Stomach (tissue), 9 donors: Measurements from ENCODE around the gene EBF3. TPM values are rescaled to one million over a fixed set of nuclear protein-coding genes. Genes with fewer than 3 reads are reported as not detected.

Source experiments
- DNase-seq, 2 donors: peaks; one replicate each; pipeline versions ENCODE4 v3.0.0 to v3.0.0-alpha.2; 2013 to 2019
- H3K27ac ChIP-seq, 5 donors: fragments of 200-600 bp in 4 of 5; sonication (generic) in 4 of 5; one replicate each; pipeline ENCODE4 v1.5.1; 2013 to 2019; ENCODE audit warnings: mild to moderate bottlenecking in 1 of 5, moderate library complexity in 1 of 5
- H3K27me3 ChIP-seq, 3 donors: fragments of 200-600 bp; sonication (generic); one replicate each; pipeline ENCODE4 v1.5.1; 2017 to 2019; ENCODE audit warnings: mixed run types in 1 of 3
- H3K36me3 ChIP-seq, 4 donors: fragments of 200-600 bp; sonication (generic); 1 replicate in 3 of 4; 2 replicates in 1 of 4; pipeline ENCODE4 v1.5.1; 2016 to 2019
- H3K4me1 ChIP-seq, 4 donors: fragments of 200-600 bp; sonication (generic); one replicate each; pipeline ENCODE4 v1.5.1; 2016 to 2019
- H3K4me3 ChIP-seq, 4 donors: fragments of 200-600 bp; sonication (generic) in 3 of 4; one replicate each; pipeline ENCODE4 v1.5.1; 2016 to 2019; ENCODE audit warnings: mild to moderate bottlenecking in 1 of 4
- H3K9me3 ChIP-seq, 4 donors: fragments of 200-600 bp; sonication (generic); one replicate each; pipeline ENCODE4 v1.5.1; 2016 to 2019
- CTCF ChIP-seq, 7 experiments: fragments of 450-650 bp in 4 of 7; fragments of 200-600 bp in 3 of 7; sonication (generic) in 3 of 7; IDR thresholded peaks; one replicate each; pipeline ENCODE4 v1.5.1; 2016 to 2019; ENCODE audit warnings: antibody characterized with exemption in 7 of 7, control low read depth in 2 of 7, mild to moderate bottlenecking in 1 of 7
- EP300 ChIP-seq: sonication (generic); formaldehyde crosslinking; IDR thresholded peaks from one replicate; pipeline ENCODE4 v1.6.1; 2017; ENCODE audit warnings: antibody characterized with exemption
- POLR2A ChIP-seq, 4 donors: fragments of 450-650 bp; IDR thresholded peaks; one replicate each; pipeline ENCODE4 v1.6.1; 2016; ENCODE audit warnings: antibody characterized with exemption in 4 of 4, control low read depth in 2 of 4, mild to moderate bottlenecking in 1 of 4, moderate library complexity in 1 of 4
- POLR2AphosphoS5 ChIP-seq, 3 donors: sonication (generic); formaldehyde crosslinking; IDR thresholded peaks; one replicate each; pipeline ENCODE4 v1.6.1; 2016; ENCODE audit warnings: antibody characterized with exemption in 3 of 3
- WGBS, 5 donors: extraction: QIAGEN DNeasy Blood & Tissue Kit in 3 of 5; methylation state at CpG; one replicate each; pipeline versions ENCODE4 v1.1.5 to v1.1.7; 2013 to 2018; 5-methylcytosine and 5-hydroxymethylcytosine counted together
- intact Hi-C: fragments of 100-400 bp; cut with DNase I; formaldehyde crosslinking; loops from one replicate; pipeline ENCODE4 v1.15.1; 2023; ENCODE audit warnings: low total_unique reads
- polyA plus RNA-seq, 3 donors: library from polyadenylated mRNA; stranded (reverse); fragments of 200-250 nt; gene quantifications; one replicate each; pipeline ENCODE4 v1.2.3, GENCODE V29; 2013
- total RNA-seq, 5 donors: library from RNA; depleted of rRNA; stranded (reverse); fragments of >200 nt; gene quantifications; one replicate each; pipeline versions ENCODE4 v1.1.0 to v1.2.3, GENCODE V29; 2014 to 2016
- donor health status: healthy with polysubstance abuse.
- donor health status: Bipolar disorder and iron deficiency.
- donor health status: healthy.

The EBF3 gene
- total and polyA plus RNA-seq, 8 donors = 0.19 to 7.3 (median 0.58) TPM; not detected in 3

- no peak for TF ChIP-seq POLR2A (IDR thresholded peaks at IDR 0.05)
- TF ChIP-seq EP300 = no peak
- TF ChIP-seq POLR2AphosphoS5 (IDR thresholded peaks at IDR 0.05) = no peak
- no peak for TF ChIP-seq CTCF (IDR thresholded peaks at IDR 0.05)
- peaks cover 0 to 44% (median 30%) of the 10 kb centered on the region in 4 donors for H3K9me3 ChIP-seq
- 73 to 90% (median 79%) methylated on average over 4 to 14 of the region's 14 CpGs for WGBS, 5 donors
These were observed 167.2 kb downstream of the EBF3 start for GRCh38 chr10:129796710-129797420.

GRCh38 chr10:129793996-129794395, 170.1 kb downstream of the EBF3 start:
- intact Hi-C loops = no loop called here
- TF ChIP-seq POLR2AphosphoS5 (IDR thresholded peaks at IDR 0.05) (no peak), CTCF (IDR thresholded peaks at IDR 0.05) (no peak), POLR2A (IDR thresholded peaks at IDR 0.05) (no peak), EP300 (no peak)
- 89 to 95% (median 92%) methylated on average over 22 of the region's 22 CpGs for WGBS, 5 donors

More at GRCh38 chr10:129796710-129797420, 167.2 kb downstream of the EBF3 start:
- H3K4me1 ChIP-seq = no peaks in the 10 kb centered on the region
- H3K27ac ChIP-seq = no peak overlapping the region
- no peak for DNase-seq
- no peaks in the 10 kb centered on the region for H3K27me3 ChIP-seq
- intact Hi-C loops = no loop called here
- H3K36me3 ChIP-seq = no peaks in the 10 kb centered on the region
- H3K4me3 ChIP-seq = no peak overlapping the region

GRCh38 chr10:129793479-129793878, 170.6 kb downstream of the EBF3 start:
- Histone ChIP-seq H3K4me3 (no peak overlapping the region), H3K27me3 (no peaks in the 10 kb centered on the region), H3K36me3 (no peaks in the 10 kb centered on the region), H3K4me1 (no peaks in the 10 kb centered on the region), H3K9me3 (peaks cover 3 to 67% (median 52%) of the 10 kb centered on the region in 4 donors), H3K27ac (no peak overlapping the region)
- TF ChIP-seq POLR2AphosphoS5 (IDR thresholded peaks at IDR 0.05) (no peak), POLR2A (IDR thresholded peaks at IDR 0.05) (no peak), EP300 (no peak), CTCF (IDR thresholded peaks at IDR 0.05) (no peak)
- no peak for DNase-seq
- WGBS, 5 donors = 62 to 70% (median 68%) methylated on average over 5 to 6 of the region's 6 CpGs
- intact Hi-C loops = no loop called here

More at GRCh38 chr10:129793996-129794395, 170.1 kb downstream of the EBF3 start:
- H3K4me3 ChIP-seq = no peak overlapping the region
- no peak overlapping the region for H3K27ac ChIP-seq
- H3K27me3 ChIP-seq = no peaks in the 10 kb centered on the region
- peaks cover 3 to 66% (median 53%) of the 10 kb centered on the region in 4 donors for H3K9me3 ChIP-seq
- no peaks in the 10 kb centered on the region for H3K4me1 ChIP-seq
- no peak for DNase-seq
- H3K36me3 ChIP-seq = no peaks in the 10 kb centered on the region

- no peak for DNase-seq
- Histone ChIP-seq H3K36me3 (no peaks in the 10 kb centered on the region), H3K9me3 (peaks cover 3 to 67% (median 49%) of the 10 kb centered on the region in 4 donors), H3K27ac (no peak overlapping the region), H3K4me3 (no peak overlapping the region), H3K4me1 (no peaks in the 10 kb centered on the region), H3K27me3 (no peaks in the 10 kb centered on the region)
- TF ChIP-seq POLR2AphosphoS5 (IDR thresholded peaks at IDR 0.05) (no peak), POLR2A (IDR thresholded peaks at IDR 0.05) (no peak), EP300 (no peak), CTCF (IDR thresholded peaks at IDR 0.05) (no peak)
- WGBS, 5 donors = 90 to 96% (median 94%) methylated on average over 10 of the region's 10 CpGs
- intact Hi-C loops = no loop called here
These were observed 171.2 kb downstream of the EBF3 start for GRCh38 chr10:129792864-129793263.
